Measurements from ENCODE around the gene CACNA1H. TPM values are rescaled to one million over a fixed set of nuclear protein-coding genes. Genes with fewer than 3 reads are reported as not detected.

The CACNA1H gene
- total RNA-seq, 2 experiments from 2014 or later = 0.27 to 0.34 TPM

GRCh38 chr16:1141716-1142115, 11.2 kb upstream of the CACNA1H start:
- Mint-ChIP-seq H3K4me3 (no peak overlapping the region), H3K36me3 (ENCODE audit: low read depth) (no peaks in the 10 kb centered on the region), H3K27ac (no peak overlapping the region), H3K9me3 (no peaks in the 10 kb centered on the region), H3K4me1 (ENCODE audit: low read depth) (no peaks in the 10 kb centered on the region), H3K27me3 (no peaks in the 10 kb centered on the region)
- CTCF ChIA-PET = no interaction called here
- TF ChIP-seq CTCF (IDR thresholded peaks at IDR 0.05) = no peak
- intact Hi-C loops (cut with micrococcal nuclease) = no loop called here
- ATAC-seq (no peak), DNase-seq (no peak)
- POLR2A ChIA-PET = no interaction called here

GRCh38 chr16:1142911-1143310, 10.0 kb upstream of the CACNA1H start:
- Mint-ChIP-seq H3K9me3 (no peaks in the 10 kb centered on the region), H3K4me1 (ENCODE audit: low read depth) (no peaks in the 10 kb centered on the region), H3K27me3 (no peaks in the 10 kb centered on the region), H3K4me3 (no peak overlapping the region), H3K27ac (no peak overlapping the region), H3K36me3 (ENCODE audit: low read depth) (no peaks in the 10 kb centered on the region)
- intact Hi-C loops (cut with micrococcal nuclease) = no loop called here
- ChIA-PET CTCF (no interaction called here), POLR2A (no interaction called here)
- TF ChIP-seq CTCF (IDR thresholded peaks at IDR 0.05) = no peak
- ATAC-seq = no peak
- DNase-seq = no peak

- Mint-ChIP-seq H3K9me3 (no peaks in the 10 kb centered on the region), H3K27me3 (no peaks in the 10 kb centered on the region), H3K4me1 (ENCODE audit: low read depth) (no peaks in the 10 kb centered on the region), H3K4me3 (no peak overlapping the region), H3K36me3 (ENCODE audit: low read depth) (no peaks in the 10 kb centered on the region), H3K27ac (no peak overlapping the region)
- ATAC-seq (no peak), DNase-seq (no peak)
- no peak for TF ChIP-seq CTCF (IDR thresholded peaks at IDR 0.05)
- intact Hi-C loops (cut with micrococcal nuclease) = no loop called here
- ChIA-PET POLR2A (no interaction called here), CTCF (no interaction called here)
These were observed 9.0 kb upstream of the CACNA1H start for GRCh38 chr16:1143761-1144450.

- DNase-seq = no peak
- Mint-ChIP-seq H3K27me3 (no peaks in the 10 kb centered on the region), H3K36me3 (ENCODE audit: low read depth) (no peaks in the 10 kb centered on the region), H3K9me3 (no peaks in the 10 kb centered on the region), H3K27ac (no peak overlapping the region), H3K4me1 (ENCODE audit: low read depth) (no peaks in the 10 kb centered on the region), H3K4me3 (no peak overlapping the region)
- no peak for ATAC-seq
- ChIA-PET POLR2A (no interaction called here), CTCF (no interaction called here)
- no peak for TF ChIP-seq CTCF (IDR thresholded peaks at IDR 0.05)
- intact Hi-C loops (cut with micrococcal nuclease) = no loop called here
These were observed 8.2 kb upstream of the CACNA1H start for GRCh38 chr16:1144476-1145382.

All from activated CD8-positive, alpha-beta T cell treated with anti-CD3 and anti-CD28 coated beads for 36 hours (primary cell).